NK-92 (cell line): Measurements from ENCODE around the gene PTP4A2.
"Not testable (repeated sequence)": the region's sequence is repeated elsewhere in the genome, so short reads cannot be mapped to it uniquely, and the experiment has no call there.

Experiments used
- DNase-seq: peaks from one replicate; lab custom pipeline; 2025; ENCODE audit not compliant: unreplicated experiment; lab: John Stamatoyannopoulos, UW

PTP4A2 gene

GRCh38 chr1:31951276-31951675 lies 13.1 kb upstream of the PTP4A2 start:
- DNase-seq: no peak

- no peak for DNase-seq
Measured at GRCh38 chr1:31949862-31950261, 11.7 kb upstream of the PTP4A2 start.

GRCh38 chr1:31945677-31946076 lies 7.5 kb upstream of the PTP4A2 start:
- not testable (repeated sequence) for DNase-seq

DNA sequence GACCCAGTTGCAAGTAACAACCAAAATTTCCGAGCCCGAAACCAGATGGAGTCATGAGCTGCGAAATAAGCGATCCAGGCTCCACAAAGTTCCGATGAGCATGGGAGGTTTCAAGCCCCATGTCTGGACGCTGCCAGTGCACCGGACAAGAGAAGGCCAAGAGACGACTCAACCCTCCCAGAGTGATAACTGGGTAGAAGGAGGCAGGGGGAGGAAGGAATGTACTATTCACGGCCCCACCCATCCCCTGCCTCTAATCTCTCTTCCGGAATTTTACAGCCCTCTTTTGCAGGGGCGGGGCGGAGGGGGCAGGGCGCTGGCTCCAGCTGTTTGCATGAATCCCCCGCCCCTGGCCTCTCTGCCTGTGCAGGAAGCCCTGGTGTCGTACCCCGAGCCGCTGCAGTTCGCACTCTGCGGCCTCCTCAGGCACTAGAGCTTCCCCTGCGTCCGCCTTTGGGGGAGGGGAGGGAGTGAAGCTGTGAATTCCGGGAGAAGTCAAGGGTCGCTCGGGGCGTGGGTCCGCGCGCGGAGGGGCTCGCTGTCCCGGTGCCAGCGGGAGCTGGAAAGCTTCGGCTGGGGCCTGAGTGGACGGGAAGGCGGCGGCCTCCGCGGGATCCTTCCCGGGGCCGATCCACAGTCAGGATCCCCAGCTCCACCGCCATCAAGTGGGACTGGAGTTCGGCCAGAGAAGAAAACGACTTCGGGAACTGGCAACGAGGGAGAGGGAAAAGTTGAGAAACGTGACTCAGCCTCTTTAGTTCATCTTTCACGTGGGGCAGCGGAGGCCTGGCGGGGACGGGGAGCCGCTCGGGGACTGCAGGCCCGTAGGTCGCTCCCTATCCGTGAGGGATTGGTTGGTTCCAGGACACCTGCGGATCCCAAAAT lies 6.3 kb upstream of the PTP4A2 start:
- DNase-seq: no peak

DNA sequence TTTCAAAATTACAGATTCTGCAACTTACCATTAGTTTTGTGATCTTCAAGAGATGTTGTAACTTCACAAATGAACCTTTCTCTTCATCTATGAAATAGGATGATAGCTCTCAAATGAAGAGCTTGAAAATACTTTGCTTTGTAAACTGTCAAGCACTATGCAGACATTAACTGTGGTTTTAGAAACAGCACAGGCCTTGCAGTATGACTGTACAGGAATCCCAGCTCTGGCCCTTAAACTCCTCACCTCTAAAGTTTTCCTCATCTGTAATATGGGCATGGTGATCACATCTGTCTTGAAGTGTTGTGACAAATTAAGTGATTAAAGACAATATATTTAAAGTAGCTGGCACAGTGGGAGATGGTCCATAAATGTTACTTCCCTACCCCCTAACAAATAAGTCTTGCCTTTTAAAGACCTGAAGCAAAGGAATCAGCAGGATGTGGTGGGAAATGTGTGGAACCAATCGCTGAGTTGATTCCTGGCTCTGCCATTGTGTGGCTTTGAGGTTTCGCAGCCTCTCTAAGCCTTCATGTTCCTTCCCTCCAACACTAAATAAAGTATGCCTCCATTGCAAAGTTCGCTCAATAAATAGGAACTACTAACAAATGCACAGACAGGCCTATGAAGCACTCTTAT lies 5.5 kb upstream of the PTP4A2 start:
- DNase-seq: no peak

- DNase-seq: not testable (repeated sequence)
Measured at GRCh38 chr1:31942061-31942460, 3.9 kb upstream of the PTP4A2 start.

- no peak for DNase-seq
Measured at GRCh38 chr1:31939484-31940329, 1.5 kb upstream of the PTP4A2 start.

GRCh38 chr1:31937300-31938183 lies 626 bp downstream of the PTP4A2 start:
- DNase-seq: no peak

- DNase-seq: no peak
Measured at GRCh38 chr1:31936981-31937299, 1.2 kb downstream of the PTP4A2 start.

DNA sequence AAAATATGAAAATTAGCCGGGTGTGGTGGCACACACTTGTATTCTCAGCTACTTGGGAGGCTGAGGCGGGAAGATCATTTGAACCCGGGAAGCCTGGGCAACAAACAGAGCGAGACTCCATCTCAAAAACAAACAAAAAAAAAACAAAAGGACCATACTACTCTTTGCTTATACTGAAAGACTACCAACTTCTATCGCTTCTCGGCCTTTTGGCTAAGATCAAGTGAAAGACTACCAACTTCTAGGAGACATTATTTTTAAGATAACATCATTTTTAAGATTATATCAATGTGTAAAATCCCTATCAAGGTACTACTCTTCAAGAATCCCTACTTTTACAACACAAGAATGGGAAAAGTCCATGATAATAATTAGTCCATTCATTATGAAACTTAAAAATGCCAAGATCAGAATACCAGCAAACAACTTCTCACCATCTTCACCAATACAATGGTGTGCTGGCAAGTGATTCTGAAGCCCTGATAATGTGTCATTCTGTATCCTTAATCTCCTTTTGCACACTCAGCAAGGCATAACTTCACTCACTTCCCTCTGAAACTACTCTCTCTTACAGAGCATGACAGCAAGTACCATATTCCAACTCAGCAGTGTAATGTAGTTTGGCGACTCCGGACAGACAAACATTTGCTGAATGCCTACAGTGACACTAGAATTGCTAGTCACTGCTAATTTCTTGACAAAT lies 1.7 kb downstream of the PTP4A2 start:
- DNase-seq: no peak

DNA sequence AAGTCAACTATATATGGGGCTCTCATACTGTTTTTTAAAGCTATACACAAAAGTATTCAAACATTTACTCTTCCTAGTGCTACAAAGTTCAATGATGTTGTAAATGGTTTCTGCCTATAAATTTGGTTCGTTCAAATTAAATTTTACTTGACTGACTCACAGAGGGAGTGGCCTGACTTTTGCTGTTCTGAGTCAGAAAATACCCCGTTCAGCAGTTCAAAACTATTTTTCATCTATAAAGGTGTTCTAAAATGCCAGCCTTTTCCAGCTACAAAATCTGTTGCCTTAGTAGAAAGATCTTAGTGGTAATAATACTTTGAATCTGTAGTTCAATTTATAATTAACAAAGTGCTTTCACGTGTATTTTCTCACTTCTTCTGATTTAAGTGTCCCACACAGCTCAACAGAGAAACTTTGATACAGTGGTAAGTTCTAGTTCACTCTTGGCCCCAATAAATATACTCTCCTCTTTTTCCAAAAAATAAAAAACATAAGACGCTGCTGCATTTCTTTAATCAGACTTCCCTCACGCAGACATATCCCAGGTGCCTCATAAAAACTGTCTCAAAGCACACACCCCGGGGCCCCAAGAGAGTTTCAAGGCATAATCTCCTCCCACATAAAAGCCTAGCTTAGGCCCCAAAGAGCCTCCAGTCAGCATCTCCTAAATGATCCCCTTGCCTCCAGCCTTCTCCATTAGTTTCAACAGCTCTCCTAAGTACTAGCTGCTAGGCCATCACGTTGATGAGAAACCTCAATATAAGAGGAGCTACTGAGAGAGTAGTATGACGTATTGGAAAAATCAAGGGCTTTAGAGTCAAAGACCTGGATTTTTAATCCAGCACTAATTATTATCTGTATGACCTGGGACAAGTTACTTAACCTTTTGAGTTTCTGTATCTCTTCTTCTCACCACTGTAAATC lies 3.2 kb downstream of the PTP4A2 start:
- no peak for DNase-seq

DNA sequence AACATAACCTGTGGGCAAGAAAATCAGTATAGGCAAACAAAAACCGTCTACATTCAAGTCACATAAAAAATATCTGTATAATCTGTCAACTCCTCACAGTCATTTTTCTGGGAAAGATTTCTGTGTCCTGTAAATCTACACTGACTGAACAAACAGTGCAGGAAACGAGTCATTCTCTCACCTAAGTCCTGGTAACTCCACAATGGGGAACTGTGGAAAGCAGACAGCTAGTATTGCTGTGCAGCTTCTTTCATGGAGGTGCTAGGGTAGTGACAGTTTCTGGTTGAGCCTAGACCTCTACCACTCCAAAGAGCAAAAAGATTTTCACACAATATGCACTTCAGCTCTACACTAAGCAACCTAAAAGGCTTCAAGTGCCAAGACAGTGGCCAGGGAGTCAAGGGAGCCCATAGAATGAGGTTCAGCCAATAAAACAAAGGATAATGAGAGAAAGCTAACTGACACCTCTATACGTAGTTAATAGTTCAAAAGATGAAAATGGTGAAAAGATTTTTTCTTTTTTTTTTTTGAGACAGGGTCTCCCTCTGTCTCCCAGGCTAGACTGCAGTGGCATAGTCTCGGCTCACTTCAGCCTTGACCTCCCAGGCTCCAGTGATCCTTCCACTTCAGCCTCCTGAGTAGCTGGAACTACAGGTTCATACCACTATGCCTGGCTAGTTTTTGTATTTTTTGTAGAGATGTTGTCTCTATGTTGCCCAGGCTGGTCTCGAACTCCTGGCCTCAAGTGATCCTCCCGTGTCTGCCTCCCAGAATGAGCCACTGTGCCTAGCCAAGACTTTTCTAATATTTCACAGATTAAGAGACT lies 5.5 kb downstream of the PTP4A2 start:
- DNase-seq: no peak

DNA sequence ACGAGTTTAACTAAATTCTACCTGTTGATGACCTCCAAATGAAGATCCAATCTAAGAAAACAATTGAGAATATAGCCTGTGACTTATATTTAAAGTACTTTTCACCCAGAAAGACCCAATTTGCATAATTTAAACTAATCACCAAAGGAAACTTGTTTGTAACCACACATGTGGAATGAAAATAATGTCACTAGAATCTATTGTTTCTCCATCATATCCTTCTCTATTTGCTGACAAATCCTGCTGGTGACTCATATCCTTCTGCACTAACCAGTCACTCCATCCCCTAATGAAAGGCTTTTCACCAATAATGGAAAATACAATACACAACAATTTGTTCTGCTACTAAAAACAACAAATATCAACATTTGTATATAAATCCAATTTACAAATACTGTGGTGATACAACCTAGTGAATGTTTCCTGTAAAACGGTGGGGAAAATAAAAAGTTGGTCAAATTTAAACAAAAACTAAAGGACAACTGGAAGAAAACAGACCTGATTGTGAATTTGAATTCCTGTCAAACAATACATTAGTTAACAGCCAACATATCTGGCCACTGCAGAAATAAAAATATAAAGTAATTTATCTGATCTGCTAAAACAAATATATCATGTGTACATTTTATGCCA lies 6.5 kb downstream of the PTP4A2 start:
- no peak for DNase-seq

DNA sequence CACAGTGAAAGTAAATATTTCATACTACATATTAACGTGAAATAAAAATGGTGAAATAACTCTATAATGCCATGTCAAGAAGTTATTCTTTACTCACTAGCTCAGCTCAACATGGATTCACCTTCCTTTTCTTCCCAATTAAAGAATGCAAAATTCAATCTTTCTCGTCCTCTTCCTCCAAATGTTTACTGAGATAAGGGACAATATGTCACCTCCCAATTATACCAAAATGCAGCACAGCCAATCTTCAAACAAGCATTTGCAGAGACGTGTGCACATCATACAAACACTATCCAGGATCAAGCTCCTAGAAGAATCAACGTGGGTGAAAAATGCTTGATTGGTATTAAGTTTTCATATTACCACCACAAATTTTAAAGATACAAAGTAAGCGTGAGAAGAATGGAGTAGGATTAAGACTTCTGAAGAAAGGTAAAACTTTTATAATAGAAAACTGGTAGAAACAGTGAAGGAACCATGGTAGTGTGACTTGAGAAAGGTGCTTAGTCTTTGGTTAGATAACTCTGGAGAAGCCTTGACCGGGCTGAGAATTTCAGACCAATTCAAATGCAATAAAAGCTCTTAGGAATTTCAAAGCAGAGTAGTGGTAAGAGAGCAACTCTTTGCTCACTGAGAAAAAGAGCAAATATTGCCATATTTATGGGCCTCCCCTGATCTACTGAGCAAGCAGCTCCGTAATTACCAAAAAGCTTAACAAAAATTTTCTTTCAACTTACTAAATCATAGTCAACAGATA lies 7.2 kb downstream of the PTP4A2 start:
- no peak for DNase-seq

DNA sequence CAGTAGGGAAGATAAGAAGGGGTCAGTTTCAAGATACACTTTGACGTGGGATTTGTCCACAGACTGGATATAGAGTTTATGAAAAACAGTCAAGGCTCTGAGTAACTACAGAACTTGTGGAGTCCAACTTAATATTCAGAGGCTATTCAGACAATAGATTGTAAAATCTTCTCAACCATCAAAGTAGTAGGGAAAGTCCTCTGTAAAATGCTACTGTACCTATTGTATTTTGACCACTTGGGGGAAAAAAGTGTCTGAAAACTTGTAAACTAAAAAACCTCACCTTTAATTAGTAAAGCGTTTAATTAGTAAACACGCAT lies 10.5 kb downstream of the PTP4A2 start:
- DNase-seq: no peak

DNA sequence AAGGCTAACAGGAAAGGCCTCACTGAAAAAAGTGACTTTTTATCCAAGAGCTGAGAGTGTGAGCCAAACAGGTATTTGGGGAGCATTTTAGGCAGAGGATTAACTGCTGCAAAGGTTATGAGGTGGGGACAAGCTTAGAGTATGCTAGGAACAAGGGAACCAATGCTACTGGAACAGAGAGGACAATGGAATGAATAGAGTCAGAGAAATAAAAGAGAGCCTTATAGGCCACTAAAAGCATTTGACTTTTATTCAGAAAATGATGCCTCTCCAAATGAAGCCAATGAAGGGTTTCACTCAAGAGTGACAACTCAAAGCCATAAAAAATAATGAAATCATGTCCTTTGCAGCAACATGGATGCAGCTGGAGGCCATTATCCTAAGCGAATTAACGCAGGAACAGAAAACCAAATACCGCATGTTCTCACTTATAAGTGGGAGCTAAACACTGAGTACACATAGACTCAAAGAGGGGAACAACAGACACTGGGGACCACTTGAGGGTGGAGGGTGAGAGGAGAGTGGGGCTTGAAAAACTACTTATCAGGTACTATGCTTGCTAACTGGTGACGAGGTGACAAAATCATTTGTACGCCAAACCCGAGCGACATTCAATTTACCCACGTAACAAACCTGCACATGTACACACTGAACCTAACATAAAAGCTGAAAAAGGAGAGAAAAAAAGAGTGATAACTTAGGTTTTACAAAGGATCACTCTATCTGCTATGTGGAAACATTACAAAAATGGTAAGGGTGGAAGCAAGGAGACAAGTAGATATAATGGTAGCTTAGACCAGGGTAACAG lies 11.1 kb downstream of the PTP4A2 start:
- no peak for DNase-seq
